NB4 (cell line): ENCODE measurements around the gene TRPM4.

ENCODE experiments used
- DNase-seq: peaks from one replicate; pipeline ENCODE4 v3.0.0; 2010; ENCODE audit warnings: low read depth
- H3K4me3 ChIP-seq: one replicate; pipeline ENCODE4 v1.5.1; 2011; ENCODE audit warnings: mild to moderate bottlenecking, low read depth, low read length, moderate library complexity
- CTCF ChIP-seq: IDR thresholded peaks from one replicate; pipeline ENCODE4 v1.5.1; 2012; ENCODE audit warnings: low read depth, low read length
- MAX ChIP-seq: IDR thresholded peaks from 2 replicates; pipeline ENCODE4 v1.6.1; 2011; ENCODE audit warnings: low read depth, low read length
- MYC ChIP-seq: IDR thresholded peaks from 2 replicates; pipeline ENCODE4 v1.6.1; 2011; ENCODE audit warnings: low read depth, low read length
- POLR2A ChIP-seq: IDR thresholded peaks from 2 replicates; pipeline ENCODE4 v1.6.1; 2011; ENCODE audit warnings: mild to moderate bottlenecking; ENCODE audit not compliant: insufficient read length; ENCODE audit errors: extremely low read depth

TRPM4 gene

GRCh38 chr19:49113762-49114629 is 43.6 kb upstream of the TRPM4 start, which contains the start of gene LIN7B:
Gene LIN7B (plus strand): TSS chr19:49114370. CDS start chr19:49114405, 35 bp downstream.
- peak; percentile 37 for TF ChIP-seq POLR2A
- peak; percentile 23 for TF ChIP-seq CTCF
- 0 out of 2 replicates have a peak, but pooled peaks have one; percentile 20 for TF ChIP-seq MYC
- peak; percentile 83 for TF ChIP-seq MAX
- H3K4me3 ChIP-seq: peak within 1 kb of the TSS; percentile 56
- peak; percentile 75 for DNase-seq

- DNase-seq: peak; percentile 74
- TF ChIP-seq MYC: 0 out of 2 replicates have a peak, but pooled peaks have one; percentile 26
- no peak for TF ChIP-seq MAX
- H3K4me3 ChIP-seq: peak overlapping the region; percentile 46
Observed at GRCh38 chr19:49114630-49115363, 42.8 kb upstream of the TRPM4 start.

GRCh38 chr19:49116544-49116943 is 41.0 kb upstream of the TRPM4 start:
- peak; percentile 82 for DNase-seq
- TF ChIP-seq POLR2A (no peak), MYC (no peak), MAX (no peak)
- no peak overlapping the region for H3K4me3 ChIP-seq

- peak overlapping the region; percentile 57 for H3K4me3 ChIP-seq
- DNase-seq: no peak
- TF ChIP-seq POLR2A: no peak
- TF ChIP-seq MYC: no peak
- TF ChIP-seq MAX: no peak
- no peak for TF ChIP-seq CTCF
Observed at GRCh38 chr19:49117677-49118564, 39.7 kb upstream of the TRPM4 start.

- no peak for TF ChIP-seq CTCF
- TF ChIP-seq POLR2A: peak; percentile 32
- TF ChIP-seq MAX: peak; percentile 64; the same call in 1 of the 2 replicates
- TF ChIP-seq MYC: no peak
- peak; percentile 93 for DNase-seq
- H3K4me3 ChIP-seq: peak within 1 kb of the TSS; percentile 57
Observed at GRCh38 chr19:49118565-49119410, 38.8 kb upstream of the TRPM4 start, which contains the start of gene C19orf73. Gene C19orf73 (minus strand): TSS chr19:49119143. CDS start chr19:49119022, 121 bp downstream.
